ENCODE results near the gene INAFM2. TPM values are rescaled to one million over a fixed set of nuclear protein-coding genes. Genes with fewer than 3 reads are reported as not detected.

The INAFM2 gene
- total RNA-seq, 1 experiment from 2014 or later = 25.4 TPM

- Histone ChIP-seq H2BK12ac (ENCODE audit: insufficient read length, low read depth, low read length) (no peak overlapping the region), H3K79me1 (ENCODE audit: insufficient read depth, low read depth, low read length, poor library complexity, severe bottlenecking) (no peaks in the 10 kb centered on the region), H3K9ac (ENCODE audit: extremely low read depth, insufficient read length, low read length) (no peak overlapping the region), H2AK5ac (ENCODE audit: insufficient read length, low read length) (no peak overlapping the region), H3K4me2 (ENCODE audit: insufficient read depth, insufficient read length, low read length) (no peak overlapping the region), H2AFZ (ENCODE audit: low read length) (no peak overlapping the region), H3K23me2 (ENCODE audit: insufficient read length, low read depth, low read length, poor library complexity, severe bottlenecking) (peaks cover 12% of the 10 kb centered on the region), H3K4me1 (ENCODE audit: insufficient read depth, low read length) (peaks cover 5% of the 10 kb centered on the region), H3K27me3 (ENCODE audit: insufficient read depth, low read length) (peaks cover 25% of the 10 kb centered on the region; the same call in 1 of the 2 replicates), H4K91ac (ENCODE audit: insufficient read length, low read depth, low read length) (no peak overlapping the region), H3K14ac (ENCODE audit: insufficient read depth, low read length) (no peak overlapping the region), H3K27ac (ENCODE audit: insufficient read length, low read depth, low read length) (no peak overlapping the region), H3K4ac (ENCODE audit: low read depth, low read length) (no peak overlapping the region), H2BK5ac (ENCODE audit: insufficient read length, low read length) (no peak overlapping the region), H4K5ac (ENCODE audit: insufficient read length, low read depth, low read length) (no peak overlapping the region), H3K79me2 (ENCODE audit: insufficient read depth, low read length) (no peaks in the 10 kb centered on the region), H3K56ac (ENCODE audit: insufficient read length, low read depth, low read length) (no peak overlapping the region), H3K18ac (ENCODE audit: insufficient read length, low read depth, low read length) (no peak overlapping the region), H3K23ac (ENCODE audit: insufficient read length, low read depth, low read length) (no peak overlapping the region), H4K20me1 (ENCODE audit: control insufficient read depth, insufficient read depth, insufficient read length) (no peaks in the 10 kb centered on the region), H3T11ph (ENCODE audit: low read length) (no peak overlapping the region), H4K8ac (replicated peaks; ENCODE audit: insufficient read length, low read depth, low read length) (no peak overlapping the region), H3K9me3 (ENCODE audit: control insufficient read depth, low read depth, low read length) (no peaks in the 10 kb centered on the region), H2BK120ac (ENCODE audit: low read depth, low read length, poor library complexity, severe bottlenecking) (no peak overlapping the region), H2BK15ac (ENCODE audit: low read depth, low read length) (no peak overlapping the region), H2BK20ac (ENCODE audit: low read depth, low read length, poor library complexity, severe bottlenecking) (no peak overlapping the region)
- DNase-seq = no peak
- Mint-ChIP-seq H3K36me3 (ENCODE audit: insufficient read depth in 1 of 3, low read depth in 3 of 3) (no peaks in the 10 kb centered on the region; a peak in 1 of 7 replicates), H3K27me3 (ENCODE audit: low read depth) (peaks cover 86% of the 10 kb centered on the region), H3K4me3 (no peak overlapping the region), H3K4me1 (peaks cover 33 to 46% of the 10 kb centered on the region in 2 experiments), H3K27ac (no peak overlapping the region; a peak in 1 of 7 replicates), H3K9me3 (no peaks in the 10 kb centered on the region)
- WGBS (ENCODE audit: extremely low coverage, insufficient read length, low lambda C conversion rate) = no CpG with 5 or more reads among the region's 3 CpGs
- TF ChIP-seq CTCF (conservative IDR thresholded peaks at IDR 0.05) = no peak
Observed at GRCh38 chr15:40287505-40287904, 36.0 kb upstream of the INAFM2 start.
